Measurements from ENCODE around the gene TMEM240.
"Not testable (repeated sequence)": the region's sequence is repeated elsewhere in the genome, so short reads cannot be mapped to it uniquely, and the experiment has no call there.

TMEM240 gene

GRCh38 chr1:1489861-1490260 is 50.6 kb downstream of the TMEM240 start:
- no peak for DNase-seq

GRCh38 chr1:1489231-1489630 is 51.2 kb downstream of the TMEM240 start:
- no peak for DNase-seq

- no peak for DNase-seq
These were observed 52.7 kb downstream of the TMEM240 start for GRCh38 chr1:1487701-1488100.

GRCh38 chr1:1485755-1486317 is 54.6 kb downstream of the TMEM240 start:
- not testable (repeated sequence) for DNase-seq

- not testable (repeated sequence) for DNase-seq
These were observed 55.3 kb downstream of the TMEM240 start for GRCh38 chr1:1484976-1485750.
